ENCODE results near the gene PTPA.

PTPA gene

DNA sequence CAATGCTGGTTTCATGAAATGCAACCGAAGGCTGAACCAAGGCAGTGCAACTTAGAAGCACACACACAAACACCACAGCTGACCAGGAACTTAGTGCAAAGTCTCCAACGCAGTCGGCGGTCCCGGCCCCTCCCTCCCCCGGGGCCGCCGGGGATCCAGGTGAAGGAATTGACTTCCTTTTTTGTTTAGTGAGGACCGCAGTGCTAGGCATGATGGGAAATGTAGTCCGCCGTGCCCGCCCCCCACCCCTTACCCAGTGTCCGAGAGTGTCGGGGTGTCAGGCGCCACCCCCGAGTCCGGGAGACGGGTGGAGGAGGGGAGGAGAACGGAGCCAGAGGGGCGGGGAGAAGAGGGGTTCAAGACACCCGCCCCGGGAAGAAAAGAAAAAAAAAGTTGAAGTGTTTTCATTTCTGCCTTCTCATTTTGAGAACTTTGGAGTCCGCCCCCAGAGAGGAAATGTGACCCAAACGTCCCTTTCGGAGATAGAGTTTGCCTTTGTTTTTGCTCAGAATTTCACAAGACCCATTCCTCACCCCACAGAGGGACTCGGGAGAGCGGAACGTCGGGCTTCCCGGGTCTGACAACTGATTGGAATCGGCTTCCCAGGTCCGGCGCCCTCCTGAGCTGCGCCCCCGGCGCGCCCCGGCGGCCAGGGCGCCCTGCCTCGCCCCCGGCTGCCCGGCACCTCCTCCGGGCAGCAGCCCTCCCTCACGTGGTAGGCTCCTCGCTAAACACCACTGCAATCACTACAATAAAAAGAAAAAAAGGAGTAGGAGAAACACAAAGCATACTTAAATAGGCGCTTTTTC, 64.8 kb downstream of the PTPA start (continued):
- TF ChIP-seq ZNF623 (tag by site-specific recombination; IDR thresholded peaks at IDR 0.05), result 0 out of 2 replicates have a peak, but pooled peaks have one; percentile 24
- TF ChIP-seq ZNF404 (tag by site-specific recombination; IDR thresholded peaks at IDR 0.05), result no peak
- peak; percentile 42; the same call in 1 of the 2 replicates for TF ChIP-seq PRDM1 (tag by site-specific recombination; IDR thresholded peaks at IDR 0.05)
- peak; percentile 93 for TF ChIP-seq ZXDB (tag by site-specific recombination; IDR thresholded peaks at IDR 0.05)
- TF ChIP-seq ZFP69B (tag by site-specific recombination; IDR thresholded peaks at IDR 0.05), result peak; percentile 27; the same call in 1 of the 2 replicates
- 0 out of 2 replicates have a peak, but pooled peaks have one; percentile 10 for TF ChIP-seq ZBTB21 (tag by site-specific recombination; IDR thresholded peaks at IDR 0.05)
- TF ChIP-seq, protein P1, sequence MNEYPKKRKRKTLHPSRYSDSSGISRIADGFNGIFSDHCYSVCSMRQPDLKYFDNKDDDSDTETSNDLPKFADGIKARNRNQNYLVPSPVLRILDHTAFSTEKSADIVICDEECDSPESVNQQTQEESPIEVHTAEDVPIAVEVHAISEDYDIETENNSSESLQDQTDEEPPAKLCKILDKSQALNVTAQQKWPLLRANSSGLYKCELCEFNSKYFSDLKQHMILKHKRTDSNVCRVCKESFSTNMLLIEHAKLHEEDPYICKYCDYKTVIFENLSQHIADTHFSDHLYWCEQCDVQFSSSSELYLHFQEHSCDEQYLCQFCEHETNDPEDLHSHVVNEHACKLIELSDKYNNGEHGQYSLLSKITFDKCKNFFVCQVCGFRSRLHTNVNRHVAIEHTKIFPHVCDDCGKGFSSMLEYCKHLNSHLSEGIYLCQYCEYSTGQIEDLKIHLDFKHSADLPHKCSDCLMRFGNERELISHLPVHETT (tag by site-specific recombination; IDR thresholded peaks at IDR 0.05), result 0 out of 2 replicates have a peak, but pooled peaks have one; percentile 16
- peak; percentile 28; the same call in 1 of the 2 replicates for TF ChIP-seq ZNF843 (tag by site-specific recombination; IDR thresholded peaks at IDR 0.05)
- TF ChIP-seq KLF7 (tag by site-specific recombination; IDR thresholded peaks at IDR 0.05; ENCODE audit: borderline replicate concordance), result peak; percentile 96
- TF ChIP-seq, protein P2, sequence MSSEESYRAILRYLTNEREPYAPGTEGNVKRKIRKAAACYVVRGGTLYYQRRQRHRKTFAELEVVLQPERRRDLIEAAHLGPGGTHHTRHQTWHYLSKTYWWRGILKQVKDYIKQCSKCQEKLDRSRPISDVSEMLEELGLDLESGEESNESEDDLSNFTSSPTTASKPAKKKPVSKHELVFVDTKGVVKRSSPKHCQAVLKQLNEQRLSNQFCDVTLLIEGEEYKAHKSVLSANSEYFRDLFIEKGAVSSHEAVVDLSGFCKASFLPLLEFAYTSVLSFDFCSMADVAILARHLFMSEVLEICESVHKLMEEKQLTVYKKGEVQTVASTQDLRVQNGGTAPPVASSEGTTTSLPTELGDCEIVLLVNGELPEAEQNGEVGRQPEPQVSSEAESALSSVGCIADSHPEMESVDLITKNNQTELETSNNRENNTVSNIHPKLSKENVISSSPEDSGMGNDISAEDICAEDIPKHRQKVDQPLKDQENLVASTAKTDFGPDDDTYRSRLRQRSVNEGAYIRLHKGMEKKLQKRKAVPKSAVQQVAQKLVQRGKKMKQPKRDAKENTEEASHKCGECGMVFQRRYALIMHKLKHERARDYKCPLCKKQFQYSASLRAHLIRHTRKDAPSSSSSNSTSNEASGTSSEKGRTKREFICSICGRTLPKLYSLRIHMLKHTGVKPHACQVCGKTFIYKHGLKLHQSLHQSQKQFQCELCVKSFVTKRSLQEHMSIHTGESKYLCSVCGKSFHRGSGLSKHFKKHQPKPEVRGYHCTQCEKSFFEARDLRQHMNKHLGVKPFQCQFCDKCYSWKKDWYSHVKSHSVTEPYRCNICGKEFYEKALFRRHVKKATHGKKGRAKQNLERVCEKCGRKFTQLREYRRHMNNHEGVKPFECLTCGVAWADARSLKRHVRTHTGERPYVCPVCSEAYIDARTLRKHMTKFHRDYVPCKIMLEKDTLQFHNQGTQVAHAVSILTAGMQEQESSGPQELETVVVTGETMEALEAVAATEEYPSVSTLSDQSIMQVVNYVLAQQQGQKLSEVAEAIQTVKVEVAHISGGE (tag by site-specific recombination; conservative IDR thresholded peaks at IDR 0.05; ENCODE audit: low read depth), result peak; percentile 61
- TF ChIP-seq ZNF560 (tag by site-specific recombination; IDR thresholded peaks at IDR 0.05; ENCODE audit: borderline replicate concordance), result no peak
- TF ChIP-seq ZNF76 (tag by site-specific recombination; IDR thresholded peaks at IDR 0.05; ENCODE audit: borderline replicate concordance, low read depth), result peak; percentile 94
- peak; percentile 87; the same call in 1 of the 2 replicates for TF ChIP-seq BCL11A (tag by site-specific recombination; IDR thresholded peaks at IDR 0.05; ENCODE audit: low read depth)
- TF ChIP-seq ZIC2 (tag by site-specific recombination; IDR thresholded peaks at IDR 0.05), result peak; percentile 65
- TF ChIP-seq ZNF266 (tag by site-specific recombination; IDR thresholded peaks at IDR 0.05; ENCODE audit: low read depth), result no peak
- TF ChIP-seq, protein P3, sequence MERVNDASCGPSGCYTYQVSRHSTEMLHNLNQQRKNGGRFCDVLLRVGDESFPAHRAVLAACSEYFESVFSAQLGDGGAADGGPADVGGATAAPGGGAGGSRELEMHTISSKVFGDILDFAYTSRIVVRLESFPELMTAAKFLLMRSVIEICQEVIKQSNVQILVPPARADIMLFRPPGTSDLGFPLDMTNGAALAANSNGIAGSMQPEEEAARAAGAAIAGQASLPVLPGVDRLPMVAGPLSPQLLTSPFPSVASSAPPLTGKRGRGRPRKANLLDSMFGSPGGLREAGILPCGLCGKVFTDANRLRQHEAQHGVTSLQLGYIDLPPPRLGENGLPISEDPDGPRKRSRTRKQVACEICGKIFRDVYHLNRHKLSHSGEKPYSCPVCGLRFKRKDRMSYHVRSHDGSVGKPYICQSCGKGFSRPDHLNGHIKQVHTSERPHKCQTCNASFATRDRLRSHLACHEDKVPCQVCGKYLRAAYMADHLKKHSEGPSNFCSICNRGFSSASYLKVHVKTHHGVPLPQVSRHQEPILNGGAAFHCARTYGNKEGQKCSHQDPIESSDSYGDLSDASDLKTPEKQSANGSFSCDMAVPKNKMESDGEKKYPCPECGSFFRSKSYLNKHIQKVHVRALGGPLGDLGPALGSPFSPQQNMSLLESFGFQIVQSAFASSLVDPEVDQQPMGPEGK (tag by site-specific recombination; IDR thresholded peaks at IDR 0.05), result peak; percentile 97
- no peak for TF ChIP-seq ZNF157 (tag by site-specific recombination; IDR thresholded peaks at IDR 0.05)
- peak; percentile 91 for TF ChIP-seq KLF8 (tag by site-specific recombination; IDR thresholded peaks at IDR 0.05)
- peak; percentile 36; the same call in 1 of the 2 replicates for TF ChIP-seq ZFHX2 (tag by site-specific recombination; conservative IDR thresholded peaks at IDR 0.05)
- peak; percentile 85 for TF ChIP-seq ZNF335 (tag by site-specific recombination; conservative IDR thresholded peaks at IDR 0.05)
- TF ChIP-seq WT1 (tag by site-specific recombination; IDR thresholded peaks at IDR 0.05), result peak; percentile 52
- peak; percentile 55 for TF ChIP-seq ZNF366 (tag by site-specific recombination; conservative IDR thresholded peaks at IDR 0.05)
- TF ChIP-seq ZBTB17 (tag by site-specific recombination; IDR thresholded peaks at IDR 0.05), result peak; percentile 82
- TF ChIP-seq, protein P4, sequence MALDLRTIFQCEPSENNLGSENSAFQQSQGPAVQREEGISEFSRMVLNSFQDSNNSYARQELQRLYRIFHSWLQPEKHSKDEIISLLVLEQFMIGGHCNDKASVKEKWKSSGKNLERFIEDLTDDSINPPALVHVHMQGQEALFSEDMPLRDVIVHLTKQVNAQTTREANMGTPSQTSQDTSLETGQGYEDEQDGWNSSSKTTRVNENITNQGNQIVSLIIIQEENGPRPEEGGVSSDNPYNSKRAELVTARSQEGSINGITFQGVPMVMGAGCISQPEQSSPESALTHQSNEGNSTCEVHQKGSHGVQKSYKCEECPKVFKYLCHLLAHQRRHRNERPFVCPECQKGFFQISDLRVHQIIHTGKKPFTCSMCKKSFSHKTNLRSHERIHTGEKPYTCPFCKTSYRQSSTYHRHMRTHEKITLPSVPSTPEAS (tag by site-specific recombination; IDR thresholded peaks at IDR 0.05), result peak; percentile 77
- peak; percentile 63 for TF ChIP-seq ZNF629 (tag by site-specific recombination; IDR thresholded peaks at IDR 0.05)
- TF ChIP-seq, protein P5, sequence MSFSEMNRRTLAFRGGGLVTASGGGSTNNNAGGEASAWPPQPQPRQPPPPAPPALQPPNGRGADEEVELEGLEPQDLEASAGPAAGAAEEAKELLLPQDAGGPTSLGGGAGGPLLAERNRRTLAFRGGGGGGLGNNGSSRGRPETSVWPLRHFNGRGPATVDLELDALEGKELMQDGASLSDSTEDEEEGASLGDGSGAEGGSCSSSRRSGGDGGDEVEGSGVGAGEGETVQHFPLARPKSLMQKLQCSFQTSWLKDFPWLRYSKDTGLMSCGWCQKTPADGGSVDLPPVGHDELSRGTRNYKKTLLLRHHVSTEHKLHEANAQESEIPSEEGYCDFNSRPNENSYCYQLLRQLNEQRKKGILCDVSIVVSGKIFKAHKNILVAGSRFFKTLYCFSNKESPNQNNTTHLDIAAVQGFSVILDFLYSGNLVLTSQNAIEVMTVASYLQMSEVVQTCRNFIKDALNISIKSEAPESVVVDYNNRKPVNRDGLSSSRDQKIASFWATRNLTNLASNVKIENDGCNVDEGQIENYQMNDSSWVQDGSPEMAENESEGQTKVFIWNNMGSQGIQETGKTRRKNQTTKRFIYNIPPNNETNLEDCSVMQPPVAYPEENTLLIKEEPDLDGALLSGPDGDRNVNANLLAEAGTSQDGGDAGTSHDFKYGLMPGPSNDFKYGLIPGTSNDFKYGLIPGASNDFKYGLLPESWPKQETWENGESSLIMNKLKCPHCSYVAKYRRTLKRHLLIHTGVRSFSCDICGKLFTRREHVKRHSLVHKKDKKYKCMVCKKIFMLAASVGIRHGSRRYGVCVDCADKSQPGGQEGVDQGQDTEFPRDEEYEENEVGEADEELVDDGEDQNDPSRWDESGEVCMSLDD (tag by site-specific recombination; IDR thresholded peaks at IDR 0.05), result peak; percentile 98

Data from HEK293 (cell line).